Erythroblast (primary cell): Measurements from ENCODE around the gene MCAT.

Experiments
- GATA1 ChIP-seq: IDR thresholded peaks from 2 replicates; pipeline ENCODE4 v1.6.1; 2011; ENCODE audit warnings: low read depth, mild to moderate bottlenecking, control low read depth, low read length, moderate library complexity
- POLR2A ChIP-seq: IDR thresholded peaks from 2 replicates; pipeline ENCODE4 v1.6.1; 2011; ENCODE audit warnings: mild to moderate bottlenecking, low read length

DNA sequence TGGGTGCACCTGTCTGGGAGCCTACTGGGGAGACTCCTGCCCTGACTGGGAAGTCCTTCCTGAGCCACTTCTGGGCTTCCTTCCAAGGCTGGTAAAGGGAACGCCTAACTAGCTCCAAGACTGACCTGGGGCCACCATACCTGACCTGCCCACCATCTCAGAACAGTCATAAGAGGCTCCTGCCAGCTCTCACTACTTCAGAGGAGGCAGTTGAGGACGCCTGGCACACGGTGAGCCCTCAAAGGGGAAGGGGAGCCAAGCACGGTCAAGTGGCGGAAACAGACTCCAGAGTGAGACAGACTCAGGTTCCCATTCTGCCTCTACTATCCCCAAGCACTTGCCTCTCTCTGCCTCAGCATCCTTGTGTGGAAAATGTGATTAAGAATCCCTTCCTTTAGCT is 7.6 kb downstream of the MCAT start:
- TF ChIP-seq POLR2A, result no peak
- no peak for TF ChIP-seq GATA1
